ENCODE data around the gene NGF.
"Not testable (repeated sequence)": the region's sequence is repeated elsewhere in the genome, so short reads cannot be mapped to it uniquely, and the experiment has no call there.

The NGF gene

GRCh38 chr1:115332813-115333608, 5.0 kb downstream of the NGF start:
- DNase-seq = no peak

GRCh38 chr1:115331558-115332331, 6.3 kb downstream of the NGF start:
- no peak for DNase-seq

- DNase-seq = no peak
Observed at GRCh38 chr1:115330480-115331013, 7.5 kb downstream of the NGF start.

- DNase-seq = no peak
Observed at GRCh38 chr1:115329965-115330364, 8.1 kb downstream of the NGF start.

GRCh38 chr1:115327270-115327669, 10.8 kb downstream of the NGF start:
- DNase-seq = no peak

GRCh38 chr1:115326419-115326818, 11.6 kb downstream of the NGF start:
- DNase-seq = no peak

GRCh38 chr1:115325874-115326273, 12.2 kb downstream of the NGF start:
- DNase-seq = no peak

- no peak for DNase-seq
Observed at GRCh38 chr1:115324649-115325420, 13.2 kb downstream of the NGF start.

- DNase-seq = no peak
Observed at GRCh38 chr1:115323366-115324004, 14.6 kb downstream of the NGF start.

- no peak for DNase-seq
Observed at GRCh38 chr1:115322631-115323030, 15.4 kb downstream of the NGF start.

GRCh38 chr1:115320377-115320776, 17.7 kb downstream of the NGF start:
- no peak for DNase-seq

- no peak for DNase-seq
Observed at GRCh38 chr1:115319706-115320105, 18.3 kb downstream of the NGF start.

- no peak for DNase-seq
Observed at GRCh38 chr1:115317101-115318012, 20.7 kb downstream of the NGF start.

- DNase-seq = no peak
Observed at GRCh38 chr1:115314765-115315164, 23.3 kb downstream of the NGF start.

GRCh38 chr1:115314092-115314491, 24.0 kb downstream of the NGF start:
- DNase-seq = no peak

GRCh38 chr1:115313182-115313581, 24.9 kb downstream of the NGF start:
- no peak for DNase-seq

- DNase-seq = no peak
Observed at GRCh38 chr1:115312742-115313141, 25.3 kb downstream of the NGF start.

- no peak for DNase-seq
Observed at GRCh38 chr1:115311474-115311989, 26.5 kb downstream of the NGF start.

GRCh38 chr1:115310581-115311473, 27.2 kb downstream of the NGF start:
- no peak for DNase-seq

- not testable (repeated sequence) for DNase-seq
Observed at GRCh38 chr1:115309504-115309903, 28.5 kb downstream of the NGF start.
